NCI-H345 treated with DMSO at 0.1 percent for 48 hours (cell line): ENCODE results near the gene PCA3.

Source experiments
- DNase-seq: peaks from one replicate; lab custom pipeline; 2025; ENCODE audit not compliant: unreplicated experiment; lab: John Stamatoyannopoulos, UW

The PCA3 gene

DNA sequence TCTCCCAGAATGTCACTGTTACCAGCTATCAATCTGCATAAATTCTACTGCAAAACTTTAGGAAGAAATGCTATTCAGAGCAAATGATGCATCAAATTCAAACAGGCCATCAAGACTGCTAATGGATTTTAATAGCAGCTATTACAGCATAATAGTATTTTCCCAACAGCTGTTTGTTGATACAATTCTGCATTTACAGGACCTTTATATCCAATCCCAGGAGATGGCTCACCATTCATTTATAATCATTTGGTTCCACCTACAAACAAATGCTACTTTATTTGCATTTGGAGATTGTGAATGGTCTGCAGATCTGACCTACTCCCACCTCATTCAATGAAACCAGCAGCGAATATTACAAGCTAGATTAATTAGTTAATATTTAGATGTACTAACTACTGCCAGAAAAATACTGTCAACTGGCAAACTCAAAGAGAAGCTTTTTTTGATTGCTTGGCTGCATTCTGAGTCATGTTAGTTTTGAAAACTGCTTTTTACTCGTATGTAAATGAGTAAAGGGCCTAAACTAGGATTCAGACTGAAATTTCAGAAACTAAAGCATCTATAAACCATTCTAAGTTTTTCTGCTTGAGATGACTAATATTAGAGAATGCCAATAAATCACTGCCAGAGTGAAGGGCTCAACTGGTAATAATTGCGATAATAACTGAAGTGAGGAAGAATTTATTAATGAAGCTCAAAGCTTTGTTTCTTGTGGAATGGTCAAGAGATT is 7.1 kb upstream of the PCA3 start:
- peak; percentile 42 for DNase-seq

DNA sequence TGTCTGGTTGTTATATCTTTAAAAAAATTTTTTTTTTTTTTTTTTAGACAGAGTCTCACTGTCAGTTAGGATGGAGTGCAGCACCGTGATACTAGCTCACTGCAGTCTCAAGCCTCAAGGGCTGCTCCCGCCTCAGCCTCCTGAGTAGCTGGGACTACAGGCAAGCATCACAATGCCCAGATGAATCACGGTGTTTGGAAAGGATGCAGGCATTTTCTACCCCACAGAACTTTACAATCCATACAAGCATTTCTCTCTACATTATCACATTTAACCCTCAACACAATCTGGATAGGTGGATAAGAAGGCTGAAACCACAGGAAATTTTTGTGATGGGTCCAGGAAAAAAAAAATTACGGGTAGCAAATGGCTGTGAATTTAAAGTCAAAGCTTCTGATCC is 5.8 kb upstream of the PCA3 start:
- no peak for DNase-seq

DNA sequence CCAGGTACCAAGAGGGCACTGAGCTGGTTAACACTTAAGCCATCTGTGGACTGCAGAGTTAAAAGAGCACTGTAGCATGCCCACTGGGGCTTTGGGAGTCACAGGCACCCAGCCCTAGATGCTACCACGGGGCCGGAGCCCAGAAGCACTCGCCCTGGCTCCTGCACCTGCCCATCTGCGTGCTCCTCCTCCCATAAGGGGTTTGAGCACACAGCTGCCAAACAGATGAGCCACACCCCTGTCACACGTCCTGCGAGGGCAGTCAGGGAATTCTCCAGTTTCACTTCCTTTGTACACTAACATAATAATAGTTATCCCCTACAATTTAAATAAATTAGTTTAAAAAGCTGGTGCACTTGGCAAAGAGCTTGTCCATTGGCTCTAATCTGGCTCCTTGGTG is 4.5 kb upstream of the PCA3 start:
- DNase-seq, result peak; percentile 38

- DNase-seq, result no peak
These were observed 2.8 kb upstream of the PCA3 start for GRCh38 chr9:76761448-76761847.

- no peak for DNase-seq
These were observed 1.9 kb downstream of the PCA3 start for GRCh38 chr9:76766126-76766525.

- DNase-seq, result no peak
These were observed 8.6 kb downstream of the PCA3 start for GRCh38 chr9:76772686-76773445.

- no peak for DNase-seq
These were observed 20.6 kb downstream of the PCA3 start for GRCh38 chr9:76784881-76785280.

- no peak for DNase-seq
These were observed 21.3 kb downstream of the PCA3 start for GRCh38 chr9:76785501-76785900.

DNA sequence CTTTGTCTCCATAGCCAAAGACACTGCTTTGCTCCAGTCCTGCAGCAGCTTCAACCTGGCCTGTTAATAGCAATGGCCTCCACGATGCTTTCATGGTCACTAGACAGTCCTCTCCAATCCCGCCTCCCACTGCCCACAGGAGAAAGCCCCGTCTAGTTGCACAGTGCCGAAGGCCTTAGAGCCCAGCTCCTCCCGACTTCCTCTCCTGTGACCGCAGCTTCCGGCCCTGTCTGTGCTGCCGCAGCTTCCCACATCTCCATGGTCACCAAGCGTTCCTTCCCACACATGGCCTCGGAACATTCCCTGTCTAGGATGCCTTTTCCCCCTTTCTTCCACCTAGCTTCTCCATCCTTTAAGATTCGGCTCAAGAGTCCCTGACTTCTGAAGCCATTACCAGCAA is 23.4 kb downstream of the PCA3 start:
- no peak for DNase-seq

- no peak for DNase-seq
These were observed 25.6 kb downstream of the PCA3 start for GRCh38 chr9:76789840-76790239.

- no peak for DNase-seq
These were observed 29.7 kb downstream of the PCA3 start for GRCh38 chr9:76793784-76794431.

DNA sequence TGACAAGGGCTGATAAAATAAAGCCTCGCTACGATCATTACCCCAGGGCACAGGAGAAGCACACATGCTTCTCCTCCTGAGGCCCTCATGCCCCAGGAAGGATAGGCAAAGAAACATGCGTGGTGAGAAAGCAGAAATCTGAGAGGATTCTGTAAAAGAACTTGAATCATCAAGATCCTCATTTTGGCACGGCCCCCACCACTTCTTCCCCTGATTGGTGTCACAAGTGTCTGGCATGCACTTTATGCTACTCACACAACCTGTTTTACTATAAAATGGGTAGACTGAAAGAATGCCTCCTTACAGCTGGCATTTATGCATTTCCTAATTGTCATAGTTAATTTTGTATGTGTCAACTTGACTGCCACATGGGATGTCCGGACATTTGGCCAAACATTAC is 32.1 kb downstream of the PCA3 start:
- DNase-seq, result no peak

GRCh38 chr9:76798527-76798926 is 34.3 kb downstream of the PCA3 start:
- DNase-seq, result no peak

GRCh38 chr9:76799473-76799872 is 35.2 kb downstream of the PCA3 start:
- no peak for DNase-seq

DNA sequence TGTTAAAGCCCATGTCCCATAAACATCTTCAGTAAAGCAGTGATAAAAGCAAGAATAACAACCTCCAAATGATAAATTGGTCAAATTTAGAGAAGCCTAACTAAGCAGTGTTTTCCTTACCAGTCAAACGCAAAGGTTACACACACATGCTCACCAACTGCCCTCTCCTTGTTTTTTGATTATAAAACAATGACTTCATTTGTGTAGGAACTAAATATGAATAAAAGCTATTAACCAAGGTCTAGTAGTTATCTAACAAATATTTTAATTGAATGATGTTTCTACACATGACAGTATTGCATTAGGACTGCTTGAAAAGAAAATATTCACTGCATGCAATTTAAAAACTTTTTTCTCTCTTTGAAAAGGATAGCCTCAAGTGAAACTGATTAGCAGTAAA is 36.7 kb downstream of the PCA3 start:
- no peak for DNase-seq

DNA sequence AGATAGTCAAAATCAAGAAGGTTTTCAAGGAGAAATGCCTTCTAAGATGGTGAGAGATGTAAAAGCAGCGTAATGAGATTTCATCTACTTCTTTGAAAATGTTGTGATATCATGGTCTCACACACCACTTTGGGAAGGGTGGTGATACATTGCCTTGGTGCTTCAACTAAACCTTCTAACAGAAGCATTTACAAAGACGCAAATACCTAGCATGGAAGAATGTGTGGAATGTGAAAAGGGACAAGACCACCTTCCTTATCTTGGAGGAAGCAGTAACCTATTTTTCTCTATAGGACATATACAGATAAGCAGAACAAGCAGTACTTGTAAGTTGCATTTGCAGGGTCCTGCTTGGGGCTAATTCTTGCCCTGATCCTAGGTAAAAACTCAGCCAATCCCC is 38.8 kb downstream of the PCA3 start:
- no peak for DNase-seq

DNA sequence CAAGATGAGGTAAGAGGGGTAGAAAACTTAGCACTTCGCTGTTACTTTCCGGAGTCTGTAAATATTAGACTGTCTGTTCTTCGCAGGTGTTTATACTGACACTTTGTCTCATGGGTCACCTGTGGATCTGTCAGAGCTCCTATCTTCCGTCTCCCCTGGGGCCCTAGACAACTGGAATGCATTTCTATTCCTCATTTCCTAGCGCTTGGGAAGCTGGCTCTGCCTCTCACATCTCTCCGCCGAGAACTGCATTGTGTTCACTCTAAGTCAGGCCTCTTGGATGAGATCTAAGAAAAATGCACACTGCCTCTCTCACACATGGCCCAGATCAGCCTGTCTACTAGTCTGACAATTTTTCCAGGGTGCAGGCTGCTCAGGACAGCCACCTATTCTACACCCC is 39.5 kb downstream of the PCA3 start:
- no peak for DNase-seq

DNA sequence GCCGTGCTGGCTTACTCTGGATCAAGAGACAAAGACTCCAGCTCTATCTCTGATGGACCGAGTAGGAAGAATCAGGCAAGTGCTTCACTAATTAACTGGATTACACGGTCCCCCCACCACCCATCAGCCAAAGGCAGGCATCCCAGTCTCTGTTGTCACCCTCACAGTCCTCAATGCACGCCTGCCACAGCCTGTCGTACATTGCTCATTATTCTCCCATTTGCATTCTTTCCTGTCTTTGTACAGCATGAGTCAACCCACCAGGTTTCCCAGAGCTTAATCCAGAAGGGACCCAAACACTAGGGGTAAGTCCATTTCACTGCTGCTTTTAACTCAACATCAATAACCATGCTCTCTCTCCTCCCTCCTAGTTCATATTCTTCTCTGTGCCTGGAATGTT is 44.4 kb downstream of the PCA3 start:
- DNase-seq, result no peak

GRCh38 chr9:76810377-76810957 is 46.2 kb downstream of the PCA3 start:
- DNase-seq, result peak; percentile 59

GRCh38 chr9:76812591-76812990 is 48.4 kb downstream of the PCA3 start:
- DNase-seq, result no peak

GRCh38 chr9:76817489-76817888 is 53.3 kb downstream of the PCA3 start:
- DNase-seq, result no peak

- DNase-seq, result no peak
These were observed 54.0 kb downstream of the PCA3 start for GRCh38 chr9:76818271-76818670.
